ENCODE data around the gene EFCAB11.

Gene EFCAB11

GRCh38 chr14:89952576-89952975, 2.0 kb downstream of the EFCAB11 start:
- no peaks in the 10 kb centered on the region for H3F3A ChIP-seq (ENCODE audit: insufficient read depth, low read length)
- H3K9me2 ChIP-seq (ENCODE audit: low read depth, low read length), result no peaks in the 10 kb centered on the region
- H3K79me2 ChIP-seq (ENCODE audit: insufficient read depth, low read length), result no peaks in the 10 kb centered on the region
- H3K4me3 ChIP-seq (ENCODE audit: low read depth, low read length, poor library complexity, severe bottlenecking), result no peak overlapping the region
- H3K4me1 ChIP-seq (ENCODE audit: insufficient read depth, low read length, severe bottlenecking), result peaks cover 25% of the 10 kb centered on the region
- H2AFZ ChIP-seq (ENCODE audit: low read length), result no peak overlapping the region
- H4K20me1 ChIP-seq (ENCODE audit: insufficient read depth, low read length), result no peaks in the 10 kb centered on the region
- H3K27ac ChIP-seq (ENCODE audit: low read depth, low read length, poor library complexity, severe bottlenecking), result no peak overlapping the region
- H3K36me3 ChIP-seq (ENCODE audit: insufficient read depth, low read length), result peaks cover 27% of the 10 kb centered on the region
- TF ChIP-seq CTCF (IDR thresholded peaks at IDR 0.05; ENCODE audit: low read length), result no peak
- TF ChIP-seq EZH2 (IDR thresholded peaks at IDR 0.05; ENCODE audit: borderline replicate concordance, low read length), result no peak
- no peaks in the 10 kb centered on the region for H3K27me3 ChIP-seq (ENCODE audit: insufficient read depth, low read length)
- no peak overlapping the region for H3K4me2 ChIP-seq (ENCODE audit: low read length)
- H3K9ac ChIP-seq (ENCODE audit: low read length), result no peak overlapping the region
- H3K9me3 ChIP-seq (ENCODE audit: low read length), result 0 out of 2 replicates have a peak, but pooled peaks cover 3% of the 10 kb centered on the region

GRCh38 chr14:89947344-89947743, 7.2 kb downstream of the EFCAB11 start:
- Histone ChIP-seq H3K27ac (ENCODE audit: low read depth, low read length, poor library complexity, severe bottlenecking) (no peak overlapping the region), H3K36me3 (ENCODE audit: insufficient read depth, low read length) (peaks cover 19% of the 10 kb centered on the region), H2AFZ (ENCODE audit: low read length) (no peak overlapping the region), H3K4me3 (ENCODE audit: low read depth, low read length, poor library complexity, severe bottlenecking) (no peak overlapping the region), H3K4me1 (ENCODE audit: insufficient read depth, low read length, severe bottlenecking) (no peaks in the 10 kb centered on the region), H4K20me1 (ENCODE audit: insufficient read depth, low read length) (no peaks in the 10 kb centered on the region), H3K4me2 (ENCODE audit: low read length) (no peak overlapping the region), H3K9ac (ENCODE audit: low read length) (no peak overlapping the region), H3K27me3 (ENCODE audit: insufficient read depth, low read length) (no peaks in the 10 kb centered on the region), H3K79me2 (ENCODE audit: insufficient read depth, low read length) (no peaks in the 10 kb centered on the region), H3K9me2 (ENCODE audit: low read depth, low read length) (no peaks in the 10 kb centered on the region), H3K9me3 (ENCODE audit: low read length) (no peaks in the 10 kb centered on the region), H3F3A (ENCODE audit: insufficient read depth, low read length) (no peaks in the 10 kb centered on the region)
- TF ChIP-seq EZH2 (IDR thresholded peaks at IDR 0.05; ENCODE audit: borderline replicate concordance, low read length), result no peak
- TF ChIP-seq CTCF (IDR thresholded peaks at IDR 0.05; ENCODE audit: low read length), result no peak

GRCh38 chr14:89941830-89942377, 12.6 kb downstream of the EFCAB11 start:
- Histone ChIP-seq H4K20me1 (ENCODE audit: insufficient read depth, low read length) (no peaks in the 10 kb centered on the region), H3F3A (ENCODE audit: insufficient read depth, low read length) (no peaks in the 10 kb centered on the region), H3K9me3 (ENCODE audit: low read length) (no peaks in the 10 kb centered on the region), H3K4me1 (ENCODE audit: insufficient read depth, low read length, severe bottlenecking) (no peaks in the 10 kb centered on the region), H2AFZ (ENCODE audit: low read length) (no peak overlapping the region), H3K36me3 (ENCODE audit: insufficient read depth, low read length) (no peaks in the 10 kb centered on the region; the same call in 1 of the 2 replicates), H3K9ac (ENCODE audit: low read length) (no peak overlapping the region), H3K4me2 (ENCODE audit: low read length) (no peak overlapping the region), H3K27me3 (ENCODE audit: insufficient read depth, low read length) (no peaks in the 10 kb centered on the region), H3K9me2 (ENCODE audit: low read depth, low read length) (no peaks in the 10 kb centered on the region), H3K27ac (ENCODE audit: low read depth, low read length, poor library complexity, severe bottlenecking) (no peak overlapping the region), H3K79me2 (ENCODE audit: insufficient read depth, low read length) (no peaks in the 10 kb centered on the region), H3K4me3 (ENCODE audit: low read depth, low read length, poor library complexity, severe bottlenecking) (no peak overlapping the region)
- TF ChIP-seq EZH2 (IDR thresholded peaks at IDR 0.05; ENCODE audit: borderline replicate concordance, low read length) (no peak), CTCF (IDR thresholded peaks at IDR 0.05; ENCODE audit: low read length) (no peak)
